HFFc6 (cell line): ENCODE measurements around the gene ATG2B. TPM values are rescaled to one million over a fixed set of nuclear protein-coding genes. Genes with fewer than 3 reads are reported as not detected.

Experiments
- DNase-seq: peaks from one replicate; pipeline ENCODE4 v3.0.0-alpha.2; 2018
- H3K27ac Mint-ChIP-seq: 2 replicates; pipeline ENCODE4 v1.8.0; 2020; ENCODE audit warnings: mild to moderate bottlenecking, mixed read lengths
- H3K27me3 Mint-ChIP-seq: 2 replicates; pipeline ENCODE4 v1.8.0; 2021; ENCODE audit warnings: mild to moderate bottlenecking, moderate library complexity, mixed read lengths; ENCODE audit not compliant: insufficient read depth
- H3K36me3 Mint-ChIP-seq: 2 replicates; pipeline ENCODE4 v1.8.0; 2021; ENCODE audit warnings: low read depth, mixed read lengths
- H3K4me1 Mint-ChIP-seq: 2 replicates; pipeline ENCODE4 v1.8.0; 2020; ENCODE audit warnings: low read depth, mixed read lengths
- H3K4me3 Mint-ChIP-seq: 2 replicates; pipeline ENCODE4 v1.8.0; 2020; ENCODE audit warnings: mild to moderate bottlenecking, moderate library complexity, mixed read lengths
- H3K9me3 Mint-ChIP-seq: 2 replicates; pipeline ENCODE4 v1.8.0; 2020; ENCODE audit warnings: mild to moderate bottlenecking, mixed read lengths
- total RNA-seq, 6 experiments: library from RNA; stranded (reverse); fragmentation: NEBNext Ultra II Directional; extraction: Animal tissue kit (Norgen Biotek cat#: 25700); gene quantifications; 2 replicates in 1 of 6; 3 replicates in 5 of 6; pipeline ENCODE4 v1.2.3, GENCODE V29; 2021
- TF ChIP-seq, protein P1 (sequence below): fragments of 200-600 bp; sonication (generic); IDR thresholded peaks from 2 replicates; pipeline ENCODE4 v1.5.0; 2021; ENCODE audit warnings: antibody characterized with exemption, mild to moderate bottlenecking

ATG2B gene
- total RNA-seq, 6 experiments from 2014 or later = 13.1 to 17.7 (median 15.9) TPM

- TF ChIP-seq, protein P1, sequence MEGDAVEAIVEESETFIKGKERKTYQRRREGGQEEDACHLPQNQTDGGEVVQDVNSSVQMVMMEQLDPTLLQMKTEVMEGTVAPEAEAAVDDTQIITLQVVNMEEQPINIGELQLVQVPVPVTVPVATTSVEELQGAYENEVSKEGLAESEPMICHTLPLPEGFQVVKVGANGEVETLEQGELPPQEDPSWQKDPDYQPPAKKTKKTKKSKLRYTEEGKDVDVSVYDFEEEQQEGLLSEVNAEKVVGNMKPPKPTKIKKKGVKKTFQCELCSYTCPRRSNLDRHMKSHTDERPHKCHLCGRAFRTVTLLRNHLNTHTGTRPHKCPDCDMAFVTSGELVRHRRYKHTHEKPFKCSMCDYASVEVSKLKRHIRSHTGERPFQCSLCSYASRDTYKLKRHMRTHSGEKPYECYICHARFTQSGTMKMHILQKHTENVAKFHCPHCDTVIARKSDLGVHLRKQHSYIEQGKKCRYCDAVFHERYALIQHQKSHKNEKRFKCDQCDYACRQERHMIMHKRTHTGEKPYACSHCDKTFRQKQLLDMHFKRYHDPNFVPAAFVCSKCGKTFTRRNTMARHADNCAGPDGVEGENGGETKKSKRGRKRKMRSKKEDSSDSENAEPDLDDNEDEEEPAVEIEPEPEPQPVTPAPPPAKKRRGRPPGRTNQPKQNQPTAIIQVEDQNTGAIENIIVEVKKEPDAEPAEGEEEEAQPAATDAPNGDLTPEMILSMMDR = no peak
- no peak for DNase-seq
- peaks cover 31% of the 10 kb centered on the region for H3K27me3 Mint-ChIP-seq
- no peak overlapping the region for H3K27ac Mint-ChIP-seq
- H3K4me1 Mint-ChIP-seq = peaks cover 17% of the 10 kb centered on the region
- H3K4me3 Mint-ChIP-seq = no peak overlapping the region
- H3K36me3 Mint-ChIP-seq = no peaks in the 10 kb centered on the region
- no peaks in the 10 kb centered on the region for H3K9me3 Mint-ChIP-seq
Observed at GRCh38 chr14:96407935-96408570, 44.9 kb upstream of the ATG2B start.

- Mint-ChIP-seq H3K27me3 (peaks cover 35% of the 10 kb centered on the region), H3K4me3 (no peak overlapping the region), H3K9me3 (no peaks in the 10 kb centered on the region), H3K27ac (no peak overlapping the region), H3K36me3 (no peaks in the 10 kb centered on the region), H3K4me1 (peaks cover 17% of the 10 kb centered on the region)
- TF ChIP-seq, protein P1 = no peak
- no peak for DNase-seq
Observed at GRCh38 chr14:96405677-96406076, 42.5 kb upstream of the ATG2B start.

GRCh38 chr14:96403409-96403808 is 40.3 kb upstream of the ATG2B start:
- Mint-ChIP-seq H3K4me3 (no peak overlapping the region), H3K4me1 (0 out of 2 replicates have a peak, but pooled peaks cover 2% of the 10 kb centered on the region), H3K27me3 (peaks cover 50% of the 10 kb centered on the region), H3K27ac (no peak overlapping the region), H3K36me3 (no peaks in the 10 kb centered on the region), H3K9me3 (no peaks in the 10 kb centered on the region)
- TF ChIP-seq, protein P1 = no peak
- no peak for DNase-seq

GRCh38 chr14:96400495-96400894 is 37.4 kb upstream of the ATG2B start:
- Mint-ChIP-seq H3K27me3 (peaks cover 46% of the 10 kb centered on the region), H3K9me3 (no peaks in the 10 kb centered on the region), H3K27ac (no peak overlapping the region), H3K4me3 (no peak overlapping the region), H3K4me1 (no peaks in the 10 kb centered on the region), H3K36me3 (no peaks in the 10 kb centered on the region)
- DNase-seq = no peak
- TF ChIP-seq, protein P1 = no peak

GRCh38 chr14:96399405-96399804 is 36.3 kb upstream of the ATG2B start:
- TF ChIP-seq, protein P1 = no peak
- H3K4me3 Mint-ChIP-seq = no peak overlapping the region
- no peaks in the 10 kb centered on the region for H3K36me3 Mint-ChIP-seq
- H3K4me1 Mint-ChIP-seq = no peaks in the 10 kb centered on the region
- DNase-seq = no peak
- H3K27ac Mint-ChIP-seq = no peak overlapping the region
- H3K27me3 Mint-ChIP-seq = peaks cover 45% of the 10 kb centered on the region
- no peaks in the 10 kb centered on the region for H3K9me3 Mint-ChIP-seq
